Spleen (tissue), 7 donors: ENCODE measurements around the gene SPATA6.

ENCODE experiments used
- POLR2A ChIP-seq, 3 donors: fragments of 450-650 bp; IDR thresholded peaks; one replicate each; pipeline ENCODE4 v1.5.1; 2017; ENCODE audit warnings: antibody characterized with exemption in 3 of 3, mild to moderate bottlenecking in 1 of 3
- TF ChIP-seq, protein P1 (sequence below), 11 experiments: fragments of 200-600 bp in 7 of 11; fragments of 450-650 bp in 4 of 11; sonication (generic) in 4 of 11; IDR thresholded peaks in 8 of 11; conservative IDR thresholded peaks in 3 of 11; 1 replicate in 7 of 11; 2 replicates in 4 of 11; pipeline versions ENCODE4 v1.4.0 to v1.8.0; 2016 to 2021; ENCODE audit warnings: antibody characterized with exemption in 11 of 11, inconsistent platforms in 4 of 11, mild to moderate bottlenecking in 1 of 11
- donor health status: DM: no; HTN: no; CAD: no; lungs with moderate emphysema.
- donor health status: DM: no; HTN: no; CAD: no.
- donor health status: DM: no; HTN: no; CAD: no.

DNA sequence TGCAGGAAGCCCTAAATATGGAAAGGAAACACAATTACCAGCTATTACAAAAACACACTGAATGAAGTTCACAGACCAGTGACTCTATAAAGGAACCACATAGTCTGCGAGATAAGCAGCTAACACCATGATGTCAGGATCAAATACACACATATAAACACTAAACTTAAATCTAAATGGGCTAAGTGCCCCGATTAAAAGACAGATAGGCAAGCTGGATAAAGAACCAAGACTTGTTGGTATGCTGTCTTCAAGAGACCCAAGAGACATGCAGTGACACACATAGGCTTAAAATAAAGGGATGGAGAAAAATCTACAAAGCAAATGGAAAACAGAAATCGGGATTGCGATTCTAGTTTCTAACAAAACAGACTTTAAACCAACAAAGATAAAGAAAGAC is 127.6 kb downstream of the SPATA6 start:
- TF ChIP-seq, protein P1, sequence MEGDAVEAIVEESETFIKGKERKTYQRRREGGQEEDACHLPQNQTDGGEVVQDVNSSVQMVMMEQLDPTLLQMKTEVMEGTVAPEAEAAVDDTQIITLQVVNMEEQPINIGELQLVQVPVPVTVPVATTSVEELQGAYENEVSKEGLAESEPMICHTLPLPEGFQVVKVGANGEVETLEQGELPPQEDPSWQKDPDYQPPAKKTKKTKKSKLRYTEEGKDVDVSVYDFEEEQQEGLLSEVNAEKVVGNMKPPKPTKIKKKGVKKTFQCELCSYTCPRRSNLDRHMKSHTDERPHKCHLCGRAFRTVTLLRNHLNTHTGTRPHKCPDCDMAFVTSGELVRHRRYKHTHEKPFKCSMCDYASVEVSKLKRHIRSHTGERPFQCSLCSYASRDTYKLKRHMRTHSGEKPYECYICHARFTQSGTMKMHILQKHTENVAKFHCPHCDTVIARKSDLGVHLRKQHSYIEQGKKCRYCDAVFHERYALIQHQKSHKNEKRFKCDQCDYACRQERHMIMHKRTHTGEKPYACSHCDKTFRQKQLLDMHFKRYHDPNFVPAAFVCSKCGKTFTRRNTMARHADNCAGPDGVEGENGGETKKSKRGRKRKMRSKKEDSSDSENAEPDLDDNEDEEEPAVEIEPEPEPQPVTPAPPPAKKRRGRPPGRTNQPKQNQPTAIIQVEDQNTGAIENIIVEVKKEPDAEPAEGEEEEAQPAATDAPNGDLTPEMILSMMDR (IDR thresholded peaks at IDR 0.05 in 8 of 11, conservative IDR thresholded peaks at IDR 0.05 in 3 of 11), result no peak
- no peak for TF ChIP-seq POLR2A (IDR thresholded peaks at IDR 0.05)
